Stimulated activated naive CD8-positive, alpha-beta T cell treated with anti-CD3 and anti-CD28 coated beads, Interleukin-15, amount 100 ng/mL, for 72 hours (primary cell): ENCODE results near the gene HSPA12A.
A peak's percentile ranks its signal among the peaks of the same experiment; 100 is the strongest.

Experiments
- ATAC-seq: fragments of 150-1000 bp; cut with Tn5 transposase; 2 replicates; pipeline ENCODE4 v1.10.0; 2021; ENCODE audit warnings: mild to moderate bottlenecking, moderate library complexity
- DNase-seq, 2 donors: peaks; one replicate each; pipeline ENCODE4 v3.0.0; 2021 to 2022
- H3K27ac Mint-ChIP-seq, 2 donors: one replicate each; pipeline ENCODE4 v1.8.0; 2022; ENCODE audit warnings: mild to moderate bottlenecking in 2 of 2, mixed read lengths in 2 of 2, moderate library complexity in 2 of 2
- H3K27me3 Mint-ChIP-seq: one replicate; pipeline ENCODE4 v1.8.0; 2022; ENCODE audit warnings: mixed read lengths
- H3K4me1 Mint-ChIP-seq: one replicate; pipeline ENCODE4 v1.8.0; 2022; ENCODE audit warnings: mild to moderate bottlenecking, mixed read lengths
- H3K4me3 Mint-ChIP-seq, 2 donors: one replicate each; pipeline ENCODE4 v1.8.0; 2022; ENCODE audit warnings: mild to moderate bottlenecking in 2 of 2, mixed read lengths in 2 of 2, moderate library complexity in 1 of 2
- H3K9me3 Mint-ChIP-seq, 2 donors: one replicate each; pipeline ENCODE4 v1.8.0; 2022; ENCODE audit warnings: mixed read lengths in 2 of 2

HSPA12A gene

GRCh38 chr10:116665541-116666125 lies 76.7 kb downstream of the HSPA12A start:
- Mint-ChIP-seq H3K27ac (no peak overlapping the region), H3K9me3 (no peaks in the 10 kb centered on the region), H3K4me3 (no peak overlapping the region), H3K27me3 (peaks cover 37% of the 10 kb centered on the region), H3K4me1 (no peaks in the 10 kb centered on the region)
- DNase-seq (no peak), ATAC-seq (no peak)

GRCh38 chr10:116664631-116665030 lies 77.7 kb downstream of the HSPA12A start:
- Mint-ChIP-seq H3K27me3 (peaks cover 34% of the 10 kb centered on the region), H3K4me3 (no peak overlapping the region), H3K4me1 (no peaks in the 10 kb centered on the region), H3K9me3 (no peaks in the 10 kb centered on the region), H3K27ac (no peak overlapping the region)
- no peak for ATAC-seq
- DNase-seq, result no peak

GRCh38 chr10:116663342-116663741 lies 79.0 kb downstream of the HSPA12A start:
- no peak for ATAC-seq
- Mint-ChIP-seq H3K9me3 (no peaks in the 10 kb centered on the region), H3K27ac (no peak overlapping the region), H3K4me1 (no peaks in the 10 kb centered on the region), H3K27me3 (peaks cover 21% of the 10 kb centered on the region), H3K4me3 (no peak overlapping the region)
- DNase-seq, result no peak

GRCh38 chr10:116660860-116661259 lies 81.5 kb downstream of the HSPA12A start:
- Mint-ChIP-seq H3K27ac (no peak overlapping the region), H3K4me1 (no peaks in the 10 kb centered on the region), H3K9me3 (no peaks in the 10 kb centered on the region), H3K27me3 (peaks cover 16% of the 10 kb centered on the region), H3K4me3 (no peak overlapping the region)
- no peak for DNase-seq
- ATAC-seq, result no peak

- H3K4me3 Mint-ChIP-seq, result no peak overlapping the region
- H3K4me1 Mint-ChIP-seq, result no peaks in the 10 kb centered on the region
- no peak overlapping the region for H3K27ac Mint-ChIP-seq
- no peaks in the 10 kb centered on the region for H3K9me3 Mint-ChIP-seq
- peaks cover 32% of the 10 kb centered on the region for H3K27me3 Mint-ChIP-seq
- DNase-seq (no peak), ATAC-seq (no peak)
These were observed 83.2 kb downstream of the HSPA12A start for GRCh38 chr10:116659049-116659670.

- Mint-ChIP-seq H3K4me1 (no peaks in the 10 kb centered on the region), H3K4me3 (no peak overlapping the region), H3K9me3 (no peaks in the 10 kb centered on the region), H3K27me3 (peaks cover 33% of the 10 kb centered on the region), H3K27ac (no peak overlapping the region)
- DNase-seq (no peak), ATAC-seq (no peak)
These were observed 84.4 kb downstream of the HSPA12A start for GRCh38 chr10:116657863-116658551.

- H3K27me3 Mint-ChIP-seq, result peaks cover 46% of the 10 kb centered on the region
- no peak overlapping the region for H3K27ac Mint-ChIP-seq
- ATAC-seq, result no peak
- no peak overlapping the region for H3K4me3 Mint-ChIP-seq
- peaks cover 0 to 7% of the 10 kb centered on the region in 2 donors for H3K9me3 Mint-ChIP-seq
- DNase-seq, result no peak
- no peaks in the 10 kb centered on the region for H3K4me1 Mint-ChIP-seq
These were observed 86.3 kb downstream of the HSPA12A start for GRCh38 chr10:116656044-116656443.

- ATAC-seq (no peak), DNase-seq (no peak)
- Mint-ChIP-seq H3K4me1 (no peaks in the 10 kb centered on the region), H3K9me3 (peaks cover 0 to 8% of the 10 kb centered on the region in 2 donors), H3K4me3 (no peak overlapping the region), H3K27me3 (peaks cover 45% of the 10 kb centered on the region), H3K27ac (no peak overlapping the region)
These were observed 86.8 kb downstream of the HSPA12A start for GRCh38 chr10:116655568-116655967.

- H3K9me3 Mint-ChIP-seq, result peaks cover 4 to 8% of the 10 kb centered on the region in 2 donors
- H3K4me3 Mint-ChIP-seq, result no peak overlapping the region
- H3K27ac Mint-ChIP-seq, result no peak overlapping the region
- peaks cover 48% of the 10 kb centered on the region for H3K27me3 Mint-ChIP-seq
- ATAC-seq (no peak), DNase-seq (no peak)
- no peaks in the 10 kb centered on the region for H3K4me1 Mint-ChIP-seq
These were observed 87.5 kb downstream of the HSPA12A start for GRCh38 chr10:116654816-116655215.

GRCh38 chr10:116653885-116654284 lies 88.5 kb downstream of the HSPA12A start:
- DNase-seq (no peak), ATAC-seq (no peak)
- Mint-ChIP-seq H3K27me3 (peaks cover 50% of the 10 kb centered on the region), H3K9me3 (peaks cover 12 to 13% of the 10 kb centered on the region in 2 donors), H3K4me1 (no peaks in the 10 kb centered on the region), H3K4me3 (no peak overlapping the region), H3K27ac (no peak overlapping the region)

- Mint-ChIP-seq H3K9me3 (peaks cover 13 to 17% of the 10 kb centered on the region in 2 donors), H3K27ac (no peak overlapping the region), H3K27me3 (peaks cover 36% of the 10 kb centered on the region), H3K4me3 (no peak overlapping the region), H3K4me1 (no peaks in the 10 kb centered on the region)
- DNase-seq (no peak), ATAC-seq (no peak)
These were observed 93.5 kb downstream of the HSPA12A start for GRCh38 chr10:116648903-116649302.

GRCh38 chr10:116646502-116646901 lies 95.9 kb downstream of the HSPA12A start:
- Mint-ChIP-seq H3K27ac (no peak overlapping the region), H3K27me3 (peaks cover 38% of the 10 kb centered on the region), H3K4me1 (no peaks in the 10 kb centered on the region), H3K9me3 (peaks cover 11 to 17% of the 10 kb centered on the region in 2 donors), H3K4me3 (no peak overlapping the region)
- DNase-seq (no peak), ATAC-seq (no peak)

- no peak for DNase-seq
- no peak overlapping the region for H3K27ac Mint-ChIP-seq
These were observed 104.5 kb downstream of the HSPA12A start for GRCh38 chr10:116637830-116638229.

GRCh38 chr10:116636976-116637375 lies 105.4 kb downstream of the HSPA12A start:
- no peak overlapping the region for H3K4me3 Mint-ChIP-seq
- peaks cover 41% of the 10 kb centered on the region for H3K27me3 Mint-ChIP-seq
- H3K4me1 Mint-ChIP-seq, result no peaks in the 10 kb centered on the region
- H3K27ac Mint-ChIP-seq, result no peak overlapping the region
- peaks cover 7 to 22% of the 10 kb centered on the region in 2 donors for H3K9me3 Mint-ChIP-seq
- ATAC-seq, result no peak
- DNase-seq, result no peak

More at GRCh38 chr10:116637830-116638229, 104.5 kb downstream of the HSPA12A start:
- no peak overlapping the region for H3K4me3 Mint-ChIP-seq
- peaks cover 50% of the 10 kb centered on the region for H3K27me3 Mint-ChIP-seq
- no peaks in the 10 kb centered on the region for H3K4me1 Mint-ChIP-seq
- peaks cover 7 to 22% of the 10 kb centered on the region in 2 donors for H3K9me3 Mint-ChIP-seq
- ATAC-seq, result peak; percentile 89

GRCh38 chr10:116636385-116636784 lies 106.0 kb downstream of the HSPA12A start:
- Mint-ChIP-seq H3K27ac (no peak overlapping the region), H3K4me1 (no peaks in the 10 kb centered on the region), H3K4me3 (no peak overlapping the region), H3K27me3 (peaks cover 40% of the 10 kb centered on the region), H3K9me3 (peaks cover 7 to 22% of the 10 kb centered on the region in 2 donors)
- DNase-seq (no peak), ATAC-seq (no peak)
